Stimulated activated CD4-positive, alpha-beta T cell treated with anti-CD3 and anti-CD28 coated beads, TNF-alpha, amount 100 ng/mL, for 24 hours (primary cell): ENCODE data around the gene ZNF81.
"Not testable (repeated sequence)": the region's sequence is repeated elsewhere in the genome, so short reads cannot be mapped to it uniquely, and the experiment has no call there.

Source experiments
- DNase-seq, 3 experiments: peaks; one replicate each; pipeline ENCODE4 v3.0.0-alpha.2; 2020; ENCODE audit warnings: low read depth in 3 of 3

Gene ZNF81

DNA sequence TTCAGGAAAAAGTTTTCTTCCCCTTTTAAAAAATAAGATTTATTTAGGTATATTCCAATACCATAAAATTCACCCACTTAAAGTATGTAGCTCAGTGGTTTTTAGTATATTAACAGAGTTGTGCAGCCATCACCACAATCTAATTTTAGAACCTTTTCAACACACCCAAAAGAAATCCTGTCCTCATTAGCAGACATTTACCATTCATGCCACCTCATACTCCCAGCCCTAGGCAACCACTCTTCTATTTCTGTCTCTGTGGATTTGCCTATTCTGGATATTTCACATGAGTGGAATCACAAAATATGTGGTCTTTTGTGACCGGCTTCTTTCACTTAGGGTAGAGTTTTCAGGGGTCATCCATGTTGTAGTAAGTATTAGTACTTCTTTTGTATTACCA lies 7.4 kb downstream of the ZNF81 start:
- no peak for DNase-seq

DNA sequence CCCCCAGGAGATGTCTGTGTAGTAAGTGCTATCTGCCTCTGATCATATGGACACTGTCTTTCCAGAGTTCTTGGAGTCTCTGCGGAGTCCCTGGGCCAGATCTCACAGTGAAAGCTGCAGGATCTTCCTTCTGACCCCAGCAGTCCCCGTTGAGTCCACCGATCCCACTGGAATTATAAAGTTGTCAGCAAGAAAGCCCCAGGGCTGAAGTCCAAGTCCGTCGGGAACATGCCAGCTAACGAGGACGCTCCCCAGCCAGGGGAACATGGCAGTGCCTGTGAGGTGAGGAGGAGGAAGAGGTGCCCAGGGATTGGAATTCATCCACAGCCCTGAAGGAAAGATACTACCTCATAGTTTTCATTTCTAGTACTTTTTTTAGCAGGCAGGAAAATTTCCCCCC lies 9.3 kb downstream of the ZNF81 start:
- no peak for DNase-seq

DNA sequence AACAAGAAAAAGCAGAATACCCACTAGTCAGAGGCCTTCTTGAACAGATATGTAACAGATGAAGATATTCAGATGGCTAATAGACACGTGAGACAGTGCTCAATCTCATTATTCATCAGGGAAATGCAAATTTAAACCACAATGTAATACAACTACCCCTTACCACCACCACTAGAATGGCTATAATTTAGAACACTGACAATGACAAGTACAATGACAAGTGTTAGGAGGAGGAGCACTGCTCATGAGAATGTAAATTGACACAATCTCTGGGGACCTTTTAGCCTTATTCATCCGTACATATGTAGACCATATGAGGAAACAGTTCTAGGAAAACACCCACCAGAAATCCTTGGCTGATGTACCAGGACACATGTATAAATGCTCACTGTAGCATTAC lies 13.1 kb downstream of the ZNF81 start:
- DNase-seq = no peak

- DNase-seq = not testable (repeated sequence)
Measured at GRCh38 chrX:47850389-47850788, 13.7 kb downstream of the ZNF81 start.

GRCh38 chrX:47850901-47851300 lies 14.2 kb downstream of the ZNF81 start:
- no peak for DNase-seq

DNA sequence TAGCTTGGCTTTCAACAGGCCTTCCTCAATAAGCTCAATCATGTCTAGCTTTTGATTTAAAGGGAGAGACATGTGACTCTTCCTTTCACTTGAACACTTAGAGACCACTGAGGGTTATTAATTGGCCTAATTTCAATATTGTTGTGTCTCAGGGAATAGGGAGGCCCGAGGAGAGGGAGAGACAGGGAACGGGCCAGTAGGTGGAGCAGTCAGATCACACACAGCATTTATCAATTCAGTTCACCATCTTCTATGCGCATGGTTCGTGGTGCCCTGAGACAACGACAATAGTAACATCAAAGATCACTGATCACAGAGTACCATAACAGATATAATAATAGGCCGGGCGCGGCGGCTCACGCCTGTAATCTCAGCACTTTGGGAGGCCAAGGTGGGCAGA lies 17.8 kb downstream of the ZNF81 start:
- DNase-seq = peak in 1 of 3 experiments; percentile 0

- no peak for DNase-seq
Measured at GRCh38 chrX:47859686-47860085, 23.0 kb downstream of the ZNF81 start.

- no peak for DNase-seq
Measured at GRCh38 chrX:47862680-47863079, 26.0 kb downstream of the ZNF81 start.

DNA sequence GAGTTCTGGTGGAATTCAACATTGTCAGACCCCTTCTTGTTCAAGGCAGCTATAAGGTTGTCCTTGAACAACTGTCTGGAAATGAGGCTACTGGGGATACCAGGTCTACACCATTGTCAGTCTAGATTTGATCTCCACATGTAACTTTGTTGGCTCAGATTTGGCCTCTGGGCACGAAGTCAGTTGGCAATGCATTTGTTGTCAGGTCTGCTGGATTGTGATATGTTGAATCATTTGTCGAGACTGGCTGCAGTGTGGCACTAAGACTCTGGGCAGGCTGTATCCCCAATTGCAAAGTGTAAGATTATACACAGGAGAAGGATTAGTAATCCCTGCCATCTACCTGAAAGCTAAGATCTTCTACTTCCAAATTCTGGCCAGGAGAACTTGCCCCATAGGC lies 26.5 kb downstream of the ZNF81 start:
- no peak for DNase-seq

DNA sequence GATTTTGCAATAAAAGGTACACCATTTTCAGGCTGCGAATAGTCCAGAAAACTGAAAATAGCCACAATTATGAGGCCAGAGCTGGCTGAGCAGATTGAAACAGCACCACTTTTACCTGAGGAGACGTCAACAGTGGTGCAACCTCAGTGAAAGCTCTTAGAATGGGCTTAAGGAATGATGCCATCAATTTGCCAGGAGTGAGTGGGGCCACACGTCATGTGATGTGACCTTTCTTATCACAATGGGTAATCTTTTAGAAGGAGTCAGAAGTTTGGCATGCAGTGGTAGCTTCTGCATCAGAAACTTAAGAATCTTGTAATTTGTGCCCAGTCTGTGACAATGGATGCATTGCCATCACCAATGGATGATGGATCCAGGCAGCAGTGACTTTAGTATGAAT lies 27.6 kb downstream of the ZNF81 start:
- no peak for DNase-seq

DNA sequence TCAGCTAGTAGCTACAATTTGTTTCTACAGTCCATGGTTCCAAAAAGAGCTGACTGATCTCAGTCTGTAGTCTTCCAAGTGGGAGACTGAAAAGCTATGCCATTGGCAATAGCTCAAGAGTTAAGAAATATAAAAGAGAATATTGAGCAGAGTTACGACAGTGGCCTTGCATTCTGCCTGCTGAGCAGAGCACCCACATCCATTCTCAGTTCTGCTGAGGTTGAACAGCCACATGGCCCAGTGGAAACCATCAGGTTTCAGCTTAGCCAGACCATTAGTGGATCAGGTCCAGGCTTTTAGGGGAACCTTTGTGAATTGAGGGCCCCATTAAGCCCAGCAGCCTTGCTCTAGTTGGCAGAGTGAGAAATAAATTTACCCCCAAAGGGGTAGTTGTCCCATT lies 28.1 kb downstream of the ZNF81 start:
- no peak for DNase-seq

DNA sequence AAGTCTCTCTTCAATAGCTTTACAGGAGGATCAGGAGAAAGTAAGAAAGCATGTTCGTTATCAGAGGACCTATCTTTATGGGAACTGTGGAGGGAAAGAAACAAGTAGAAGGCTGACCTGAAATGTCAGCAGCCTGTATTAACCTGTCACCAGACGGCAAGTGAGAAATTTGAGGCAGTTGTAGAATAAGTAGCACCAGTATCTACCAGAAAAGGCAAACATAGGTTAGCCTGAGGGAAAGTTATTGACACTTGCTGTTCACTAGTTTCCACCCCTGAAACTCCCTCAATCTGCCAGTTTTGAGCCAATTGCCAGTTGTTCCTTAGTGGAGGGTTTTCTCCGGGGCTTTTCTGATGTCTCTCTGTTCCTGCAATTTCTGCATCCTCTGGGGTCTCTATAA lies 36.4 kb downstream of the ZNF81 start:
- no peak for DNase-seq

- no peak for DNase-seq
Measured at GRCh38 chrX:47877327-47877726, 40.6 kb downstream of the ZNF81 start.

- no peak for DNase-seq
Measured at GRCh38 chrX:47878198-47878597, 41.5 kb downstream of the ZNF81 start.

- no peak for DNase-seq
Measured at GRCh38 chrX:47879463-47879862, 42.8 kb downstream of the ZNF81 start.

DNA sequence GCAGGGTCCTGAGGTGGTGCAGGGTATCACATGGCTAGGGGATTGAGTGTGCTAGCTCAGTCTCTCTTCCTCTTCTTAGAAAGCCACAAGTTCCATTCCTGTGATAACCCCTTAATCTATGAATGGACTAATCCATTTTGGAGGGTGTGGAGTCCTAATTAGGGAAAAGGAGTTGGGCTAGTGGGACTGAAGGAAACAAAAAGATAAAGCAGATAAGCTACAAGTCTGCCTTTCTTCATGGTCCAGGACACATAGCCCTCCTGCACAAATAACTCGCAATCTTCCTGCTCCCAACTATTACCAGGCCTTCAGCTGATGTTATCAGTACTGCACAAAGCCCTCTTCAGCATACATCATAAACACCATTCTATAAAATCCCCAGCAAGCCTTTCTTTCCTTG lies 44.2 kb downstream of the ZNF81 start:
- DNase-seq = no peak

DNA sequence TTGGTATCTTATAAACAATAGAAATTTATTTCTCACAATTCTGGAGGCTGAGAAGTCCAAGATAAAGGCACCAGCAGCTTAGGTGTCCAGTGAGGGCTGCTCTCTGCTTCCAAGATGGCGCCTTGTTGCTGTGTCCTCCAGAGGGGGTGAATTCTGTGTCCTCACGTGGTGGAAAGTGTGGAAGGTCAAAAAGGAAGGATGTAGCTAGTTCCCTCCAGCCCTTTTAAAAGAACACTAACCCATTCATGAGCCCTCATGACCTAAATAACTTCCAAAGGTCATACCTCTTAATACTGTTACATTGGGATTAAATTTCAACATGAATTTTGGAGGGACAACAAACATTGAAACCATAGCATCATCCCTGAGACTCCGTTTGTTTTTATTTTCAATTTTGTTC lies 48.8 kb downstream of the ZNF81 start:
- DNase-seq = no peak

DNA sequence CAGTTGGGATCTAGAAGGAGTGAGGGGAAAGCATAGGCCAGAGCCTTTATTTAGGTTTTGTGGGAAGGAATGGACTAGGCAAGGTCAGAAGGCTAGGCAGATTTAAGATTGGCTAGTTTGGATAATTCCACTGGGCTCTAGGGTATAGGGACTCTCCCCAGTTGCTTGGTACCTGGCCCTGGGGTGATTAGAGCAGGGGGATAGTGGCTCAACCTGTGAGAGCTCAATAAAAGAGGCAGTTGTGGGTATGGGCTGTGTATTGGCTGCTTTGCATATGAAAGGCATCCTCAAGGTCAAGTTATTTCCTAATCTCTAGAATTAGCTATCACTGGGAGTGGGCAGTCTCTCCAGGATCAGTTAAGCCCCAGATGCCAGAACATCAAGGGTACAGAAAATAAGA lies 61.3 kb downstream of the ZNF81 start:
- no peak for DNase-seq

DNA sequence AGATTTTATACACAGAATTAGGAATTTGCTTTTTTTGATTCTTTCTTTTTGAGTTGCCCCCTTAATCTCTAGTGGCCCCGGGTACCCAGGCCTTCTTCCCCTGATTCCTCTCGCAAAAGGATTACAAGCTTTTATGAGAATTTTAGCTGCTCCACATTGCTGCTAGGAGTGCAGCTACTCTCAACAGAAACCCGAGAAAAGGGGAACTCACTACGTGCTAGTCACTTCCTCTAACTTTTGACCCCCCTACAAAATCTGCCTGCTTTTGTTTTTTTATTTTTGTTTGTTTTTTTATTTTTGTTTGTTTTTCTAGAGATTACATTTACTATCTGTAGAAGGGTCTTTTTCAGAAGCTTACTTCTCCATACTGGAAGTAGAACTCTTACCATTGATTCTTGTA lies 64.1 kb downstream of the ZNF81 start:
- DNase-seq = no peak

DNA sequence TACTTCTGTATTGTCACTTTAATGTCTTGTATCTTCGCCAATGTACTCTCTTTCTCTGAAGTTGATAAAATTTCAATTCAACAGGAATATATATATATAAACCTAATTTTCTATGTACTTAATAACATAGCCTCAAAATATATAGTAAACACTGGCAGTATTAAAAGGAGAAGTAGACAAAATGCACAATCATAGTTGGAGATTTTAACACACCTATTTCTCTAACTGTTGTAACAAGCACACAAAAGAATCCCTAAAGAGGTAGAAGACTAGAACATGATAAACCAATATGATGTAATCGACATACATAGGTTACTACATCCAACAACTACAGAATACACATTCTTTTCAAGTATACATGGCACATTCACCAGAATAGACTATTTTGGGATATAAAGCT lies 65.5 kb downstream of the ZNF81 start:
- DNase-seq = no peak

- DNase-seq = no peak
Measured at GRCh38 chrX:47915886-47916493, 79.3 kb downstream of the ZNF81 start.

DNA sequence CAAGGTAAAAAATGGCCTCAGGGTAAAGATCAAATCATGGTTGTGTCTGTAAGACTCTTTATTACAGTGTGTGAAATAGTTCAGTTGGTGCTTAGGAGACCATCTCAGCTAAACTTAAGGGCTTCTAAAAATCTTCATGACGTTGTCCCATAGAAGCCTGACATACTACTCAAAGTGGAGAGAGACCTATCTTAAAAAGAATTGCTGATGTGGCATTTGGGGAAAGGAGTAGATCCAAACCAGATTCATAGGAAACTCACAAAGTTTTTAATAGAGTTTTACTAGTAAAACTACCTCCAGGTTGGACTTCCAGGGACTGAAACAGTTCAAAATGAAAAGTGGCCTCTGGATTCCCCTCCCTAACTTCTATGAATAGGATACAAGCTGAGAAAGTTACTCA lies 81.6 kb downstream of the ZNF81 start:
- DNase-seq = no peak

- DNase-seq = no peak
Measured at GRCh38 chrX:47927212-47927611, 90.5 kb downstream of the ZNF81 start.

DNA sequence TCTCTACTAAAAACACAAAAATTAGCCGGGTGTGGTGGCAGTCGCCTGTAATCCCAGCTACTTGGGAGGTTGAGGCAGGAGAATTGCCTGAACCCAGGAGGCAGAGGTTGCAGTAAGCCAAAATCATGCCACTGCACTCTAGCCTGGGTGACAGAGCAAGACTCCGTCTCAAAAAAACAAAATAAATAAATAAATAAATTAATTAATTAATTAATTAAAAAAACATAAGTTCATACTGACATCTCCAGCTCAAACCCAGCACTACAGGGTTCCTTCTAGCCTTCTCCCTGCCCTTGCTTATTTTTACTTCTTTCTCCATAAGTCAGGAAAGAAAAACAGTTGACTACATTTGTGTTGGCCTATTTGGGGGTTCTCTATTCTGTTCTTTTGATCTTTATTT lies 95.3 kb downstream of the ZNF81 start:
- DNase-seq = not testable (repeated sequence)

DNA sequence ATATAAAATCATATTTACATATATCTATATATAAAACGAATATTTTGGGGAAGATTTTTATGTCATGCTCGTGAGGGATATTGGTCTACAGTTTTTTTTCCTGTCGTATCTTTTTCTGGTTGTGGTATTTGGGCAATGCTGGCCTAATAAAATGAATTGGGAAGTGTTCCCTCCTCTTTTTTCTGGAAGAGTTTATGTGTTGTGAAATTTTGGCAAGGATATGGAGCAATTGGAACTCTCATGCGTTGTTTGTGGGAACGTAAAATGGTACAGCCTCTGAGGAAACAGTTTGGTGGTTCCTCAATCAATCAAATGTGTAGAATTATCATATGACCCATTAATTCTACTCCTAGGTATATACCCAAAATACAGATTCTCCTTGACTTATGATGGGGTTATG lies 97.2 kb downstream of the ZNF81 start:
- no peak for DNase-seq
